ENCODE data around the gene KCTD11.

KCTD11 gene

GRCh38 chr17:7321466-7321865 lies 30.5 kb upstream of the KCTD11 start:
- CTCF ChIA-PET: interaction anchor here (0.8 to 1.7 kb wide), 4 partner anchors 8 to 25 kb away, joined by 3 to 6 read pairs (median 4); partner anchors contain the start of gene ACAP1
- no peak for TF ChIP-seq CTCF (IDR thresholded peaks at IDR 0.05; ENCODE audit: control extremely low read depth, extremely low read depth, low read depth, missing control alignments)
- DNase-seq (ENCODE audit: extremely low spot score): no peak
- POLR2A ChIA-PET: interaction anchor here (0.6 kb wide), 1 partner anchor 48 kb away, joined by 4 read pairs; no protein-coding TSS in a partner anchor

- no peak for DNase-seq (ENCODE audit: extremely low spot score)
- no peak for TF ChIP-seq CTCF (IDR thresholded peaks at IDR 0.05; ENCODE audit: control extremely low read depth, extremely low read depth, low read depth, missing control alignments)
- CTCF ChIA-PET: interaction anchor here (0.8 to 3.6 kb wide), 3 partner anchors 8 to 22 kb away, joined by 3 to 32 read pairs (median 15); partner anchors contain the start of gene GPS2
- POLR2A ChIA-PET: no interaction called here
These were observed 29.3 kb upstream of the KCTD11 start for GRCh38 chr17:7322520-7323194.

GRCh38 chr17:7323731-7324437 lies 28.1 kb upstream of the KCTD11 start:
- peak; percentile 80 for TF ChIP-seq CTCF (IDR thresholded peaks at IDR 0.05; ENCODE audit: control extremely low read depth, extremely low read depth, low read depth, missing control alignments)
- ChIA-PET CTCF (interaction anchor here (0.7 to 3.6 kb wide), 9 partner anchors 9 to 237 kb away, joined by 3 to 32 read pairs (median 8); partner anchors contain the start of genes ACAP1, GPS2 and TMEM95), POLR2A (no interaction called here)
- DNase-seq (ENCODE audit: extremely low spot score): peak; percentile 78

- POLR2A ChIA-PET: no interaction called here
- CTCF ChIA-PET: interaction anchor here (0.6 to 3.6 kb wide), 13 partner anchors 10 to 236 kb away, joined by 3 to 32 read pairs (median 5); partner anchors contain the start of genes ACAP1, GABARAP, GPS2 and TMEM95
- no peak for TF ChIP-seq CTCF (IDR thresholded peaks at IDR 0.05; ENCODE audit: control extremely low read depth, extremely low read depth, low read depth, missing control alignments)
- DNase-seq (ENCODE audit: extremely low spot score): no peak
These were observed 27.6 kb upstream of the KCTD11 start for GRCh38 chr17:7324438-7324779.

- no peak for TF ChIP-seq CTCF (IDR thresholded peaks at IDR 0.05; ENCODE audit: control extremely low read depth, extremely low read depth, low read depth, missing control alignments)
- ChIA-PET CTCF (interaction anchor here (0.6 to 3.6 kb wide), 13 partner anchors 10 to 236 kb away, joined by 3 to 32 read pairs (median 5); partner anchors contain the start of genes ACAP1, GABARAP, GPS2 and TMEM95), POLR2A (no interaction called here)
These were observed 26.9 kb upstream of the KCTD11 start for GRCh38 chr17:7325031-7325528.

GRCh38 chr17:7326186-7326585 lies 25.8 kb upstream of the KCTD11 start:
- DNase-seq (ENCODE audit: extremely low spot score): no peak
- TF ChIP-seq CTCF (IDR thresholded peaks at IDR 0.05; ENCODE audit: control extremely low read depth, extremely low read depth, low read depth, missing control alignments): no peak
- ChIA-PET CTCF (interaction anchor here (1.0 to 3.6 kb wide), 9 partner anchors 10 to 234 kb away, joined by 3 to 32 read pairs (median 4); partner anchors contain the start of genes ACAP1 and GPS2), POLR2A (no interaction called here)

More at GRCh38 chr17:7325031-7325528, 26.9 kb upstream of the KCTD11 start:
- no peak for DNase-seq (ENCODE audit: extremely low spot score)
